NCI-H82 (cell line): Measurements from ENCODE around the gene HSP90AA1.
"Not testable (repeated sequence)": the region's sequence is repeated elsewhere in the genome, so short reads cannot be mapped to it uniquely, and the experiment has no call there.

Experiments
- DNase-seq: peaks from one replicate; lab custom pipeline; 2025; lab: John Stamatoyannopoulos, UW

Gene HSP90AA1

DNA sequence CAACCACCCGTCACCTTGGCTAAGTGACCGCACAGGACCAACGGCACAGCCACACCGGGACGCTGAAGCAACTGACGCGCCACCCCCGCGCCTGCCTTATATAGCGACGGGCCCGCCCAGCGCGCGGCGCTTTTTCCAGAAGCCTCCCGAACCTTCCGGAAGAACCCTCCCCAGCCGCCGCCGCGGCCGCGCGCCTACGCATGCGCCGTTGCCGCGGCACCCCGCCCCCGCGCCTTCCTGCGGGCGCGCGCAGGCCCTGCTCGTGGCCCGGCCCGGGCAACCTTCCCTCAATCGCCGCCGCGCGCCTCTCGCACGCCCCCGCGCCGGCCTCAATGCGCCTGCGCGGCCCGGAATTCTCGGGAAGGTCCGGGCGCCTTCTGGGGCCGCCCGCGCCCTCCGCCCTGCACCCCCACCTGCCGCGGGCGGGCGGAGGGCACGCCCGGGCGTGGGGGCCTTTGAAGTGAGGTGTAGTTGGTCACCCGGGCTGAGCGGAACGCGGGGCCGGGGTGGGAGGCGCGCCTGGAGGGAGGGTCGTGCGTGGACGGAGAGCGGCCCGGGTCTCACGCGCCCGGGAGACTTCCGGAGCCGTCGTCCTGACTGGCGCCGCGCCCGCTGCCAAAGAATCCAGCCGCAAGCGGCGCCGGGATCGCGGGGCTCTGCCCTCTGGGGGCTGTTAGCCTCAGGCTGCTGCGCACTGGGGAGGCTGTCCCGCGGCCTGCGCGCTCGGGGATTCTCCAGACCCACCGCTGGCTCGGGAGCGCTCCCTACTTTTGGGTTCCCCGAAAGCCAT lies at the start of gene HSP90AA1:
TSS of gene HSP90AA1 (minus strand) at position 73 of the 790 bp plus-strand sequence. CDS start 666 bp downstream, outside the sequence.
- DNase-seq: peak; percentile 89

DNA sequence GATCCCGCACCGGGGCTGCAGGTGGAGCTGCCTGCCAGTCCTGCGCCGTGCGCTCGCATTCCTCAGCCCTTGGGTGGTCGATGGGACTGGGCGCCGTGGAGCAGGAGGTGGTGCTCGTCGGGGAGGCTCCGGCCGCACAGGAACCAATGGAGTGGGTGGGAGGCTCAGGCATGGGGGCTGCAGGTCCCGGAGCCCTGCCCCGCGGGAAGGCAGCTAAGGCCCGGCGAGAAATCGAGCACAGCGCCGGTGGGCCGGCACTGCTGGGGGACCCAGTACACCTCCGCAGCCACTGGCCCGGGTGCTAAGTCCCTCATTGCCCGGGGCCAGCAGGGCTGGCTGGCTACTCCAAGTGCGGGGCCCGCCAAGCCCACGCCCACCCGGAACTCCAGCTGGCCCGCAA lies 48.6 kb upstream of the HSP90AA1 start:
- not testable (repeated sequence) for DNase-seq

DNA sequence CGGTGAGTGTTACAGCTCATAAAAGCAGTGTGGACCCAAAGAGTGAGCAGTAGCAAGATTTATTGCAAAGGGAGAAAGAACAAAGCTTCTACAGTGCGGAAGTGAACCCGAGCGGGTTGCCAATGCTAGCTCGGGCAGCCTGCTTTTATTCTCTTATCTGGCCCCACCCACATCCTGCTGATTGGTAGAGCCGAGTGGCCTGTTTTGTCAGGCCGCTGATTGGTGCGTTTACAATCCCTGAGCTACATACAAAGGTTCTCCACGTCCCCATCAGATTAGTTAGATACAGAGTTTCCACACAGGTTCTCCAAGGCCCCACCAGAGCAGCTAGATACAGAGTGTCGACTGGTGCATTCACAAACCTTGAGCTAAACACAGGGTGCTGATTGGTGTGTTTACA lies 47.9 kb upstream of the HSP90AA1 start:
- not testable (repeated sequence) for DNase-seq

DNA sequence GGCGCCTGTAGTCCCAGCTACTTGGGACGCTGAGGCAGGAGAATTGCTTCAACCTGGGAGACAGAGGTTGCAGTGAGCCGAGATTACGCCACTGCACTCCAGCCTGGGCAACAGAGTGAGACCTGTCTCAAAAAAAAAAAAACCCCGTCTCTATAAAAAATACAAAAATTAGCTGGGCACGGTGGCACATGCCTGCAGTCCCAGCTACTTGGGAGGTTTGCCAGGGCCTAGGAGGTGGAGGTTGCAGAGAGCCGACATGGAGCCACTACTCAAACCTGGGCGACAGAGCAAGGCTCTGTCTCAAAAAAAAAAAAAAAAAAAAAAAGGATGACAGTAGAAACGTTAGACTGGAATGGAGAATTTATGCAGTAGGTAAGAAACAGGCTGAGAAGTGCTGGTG lies 47.2 kb upstream of the HSP90AA1 start:
- DNase-seq: not testable (repeated sequence)

DNA sequence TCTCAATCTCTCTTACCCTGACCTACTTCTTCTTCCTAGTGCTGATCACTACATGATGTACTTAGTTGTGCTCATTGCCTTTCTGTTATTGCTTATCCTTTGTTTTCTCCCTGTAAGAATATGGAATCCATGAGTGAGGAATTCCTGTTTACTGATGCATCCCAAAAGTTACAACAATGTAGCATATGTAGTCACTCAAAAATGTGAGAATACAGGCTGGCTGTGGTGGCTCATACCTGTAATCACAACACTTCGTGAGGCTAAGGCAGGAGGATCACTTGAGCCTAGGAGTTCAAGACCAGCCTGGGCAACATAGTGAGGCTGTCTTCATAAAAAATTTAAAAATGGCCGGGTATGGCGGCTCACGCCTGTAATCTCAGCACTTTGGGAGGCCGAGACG lies 44.9 kb upstream of the HSP90AA1 start:
- DNase-seq: no peak

DNA sequence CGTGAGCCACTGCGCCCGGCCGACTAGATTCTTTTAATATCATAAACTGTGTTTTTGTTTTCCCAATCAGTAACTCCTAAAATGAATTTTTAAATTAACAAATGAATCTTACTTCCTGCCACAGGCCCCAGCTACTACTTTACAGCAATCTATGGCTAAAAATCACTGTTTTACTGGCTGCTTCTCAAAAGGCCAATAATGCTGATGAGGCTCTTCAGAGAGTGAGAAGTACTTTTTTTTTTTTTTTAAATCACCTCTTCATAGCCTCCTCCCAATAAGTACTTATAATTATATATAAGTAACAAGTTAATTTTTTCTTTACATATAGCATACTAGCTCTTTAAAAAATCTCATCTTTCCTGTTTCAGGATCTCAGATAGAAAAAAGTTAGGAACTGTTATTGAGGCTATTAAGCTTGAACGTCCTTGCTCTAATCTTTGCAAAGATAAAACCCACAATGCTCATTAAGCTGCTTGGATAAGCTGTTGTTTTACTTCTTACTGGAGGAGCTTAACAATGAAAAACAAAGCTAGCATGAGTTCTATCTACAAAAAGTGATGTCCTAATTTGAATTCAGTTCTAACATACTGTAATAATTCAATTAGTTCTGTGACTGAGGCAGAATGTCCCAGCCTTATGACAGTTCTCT lies 40.1 kb upstream of the HSP90AA1 start:
- peak; percentile 73 for DNase-seq

DNA sequence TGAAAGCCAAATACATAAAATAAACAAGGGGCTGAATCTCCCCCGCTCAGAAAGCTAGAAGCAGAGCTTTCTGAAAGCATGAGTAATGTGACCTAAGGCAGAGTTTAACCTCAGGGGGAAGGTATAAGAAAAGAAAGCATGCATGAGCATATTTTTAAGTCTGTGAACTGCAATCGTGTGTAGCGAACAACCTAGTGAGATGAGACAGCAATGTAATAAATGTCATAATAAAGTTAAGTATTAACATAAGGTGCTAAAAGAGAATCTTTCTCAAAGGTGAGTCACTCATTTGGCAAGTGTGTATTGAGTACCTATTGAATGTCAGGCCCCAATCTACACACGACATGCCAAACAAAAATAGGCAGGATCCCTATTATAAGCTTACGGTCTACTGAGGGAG lies 38.7 kb upstream of the HSP90AA1 start:
- no peak for DNase-seq

DNA sequence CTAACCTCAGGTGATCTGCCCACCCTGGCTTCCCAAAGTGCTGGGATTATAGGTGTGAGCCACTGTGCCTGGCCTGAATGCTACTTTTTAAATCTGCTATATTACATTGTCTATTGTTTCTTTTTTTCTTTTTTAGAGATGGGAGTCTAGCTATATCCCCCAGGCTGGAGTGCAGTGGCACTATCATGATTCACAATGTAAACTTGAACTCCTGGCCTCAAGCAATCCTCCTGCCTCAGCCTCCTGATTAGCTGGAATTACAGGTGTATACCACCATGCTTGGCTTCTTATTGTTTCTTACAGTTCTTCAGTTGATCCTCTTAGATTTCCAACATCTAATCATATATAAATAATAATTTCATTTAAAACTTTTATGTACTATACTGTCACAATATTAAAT lies 37.6 kb upstream of the HSP90AA1 start:
- DNase-seq: no peak

DNA sequence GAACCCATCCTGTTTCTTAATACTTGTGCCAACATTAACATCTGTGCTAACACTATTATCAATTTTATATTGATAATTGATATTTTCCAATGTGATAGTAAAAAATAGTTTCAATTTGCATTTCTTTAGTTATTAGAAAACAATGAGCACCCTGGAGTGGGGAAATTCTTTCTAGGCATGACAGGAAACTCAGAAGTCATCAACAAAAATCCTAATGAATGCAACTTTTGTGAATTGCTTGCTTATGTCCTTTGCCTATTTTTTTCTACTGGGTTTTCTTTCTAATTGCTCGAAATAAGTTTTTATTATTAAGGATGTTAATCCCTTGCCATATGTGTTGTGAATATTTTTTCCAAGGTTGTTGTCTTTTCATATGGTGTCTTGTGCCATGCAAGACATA lies 34.7 kb upstream of the HSP90AA1 start:
- no peak for DNase-seq

DNA sequence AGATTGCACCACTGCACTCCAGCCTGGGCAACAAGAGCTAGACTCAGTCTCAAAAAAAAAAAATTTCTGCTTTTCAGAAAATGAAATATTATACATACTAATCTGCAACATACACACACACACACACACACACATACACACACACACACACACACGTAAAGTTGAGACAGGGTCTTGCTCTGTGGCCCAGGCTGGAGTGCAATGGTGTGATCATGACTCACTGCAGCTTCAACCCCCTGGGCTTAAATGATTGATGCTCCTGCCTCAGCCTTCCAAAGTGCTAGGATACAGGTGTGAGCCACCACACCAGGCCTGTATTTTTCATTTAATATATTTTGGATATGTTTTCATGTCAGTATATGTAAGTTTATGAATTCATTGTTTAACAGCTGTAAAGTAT lies 34.0 kb upstream of the HSP90AA1 start:
- DNase-seq: no peak

DNA sequence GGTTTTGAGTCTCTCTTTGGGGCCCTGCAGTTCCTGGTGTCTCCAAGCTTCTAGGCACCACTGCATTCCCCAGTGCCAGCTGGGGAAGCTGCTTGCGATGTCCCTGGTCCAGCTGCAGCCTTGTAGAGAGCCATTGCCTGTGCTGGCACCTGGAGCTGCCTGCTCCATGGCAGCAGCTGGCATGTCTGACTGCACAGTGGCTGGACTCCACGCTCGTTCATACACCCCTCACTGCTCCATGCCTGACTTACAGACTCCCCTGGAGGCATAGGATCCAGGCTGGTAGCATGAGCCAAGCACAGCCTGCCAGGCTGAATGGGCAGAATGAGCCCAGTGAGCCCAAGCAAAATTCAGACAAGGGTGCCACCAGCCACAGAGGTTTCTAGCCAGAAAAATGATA lies 31.0 kb upstream of the HSP90AA1 start:
- DNase-seq: no peak

DNA sequence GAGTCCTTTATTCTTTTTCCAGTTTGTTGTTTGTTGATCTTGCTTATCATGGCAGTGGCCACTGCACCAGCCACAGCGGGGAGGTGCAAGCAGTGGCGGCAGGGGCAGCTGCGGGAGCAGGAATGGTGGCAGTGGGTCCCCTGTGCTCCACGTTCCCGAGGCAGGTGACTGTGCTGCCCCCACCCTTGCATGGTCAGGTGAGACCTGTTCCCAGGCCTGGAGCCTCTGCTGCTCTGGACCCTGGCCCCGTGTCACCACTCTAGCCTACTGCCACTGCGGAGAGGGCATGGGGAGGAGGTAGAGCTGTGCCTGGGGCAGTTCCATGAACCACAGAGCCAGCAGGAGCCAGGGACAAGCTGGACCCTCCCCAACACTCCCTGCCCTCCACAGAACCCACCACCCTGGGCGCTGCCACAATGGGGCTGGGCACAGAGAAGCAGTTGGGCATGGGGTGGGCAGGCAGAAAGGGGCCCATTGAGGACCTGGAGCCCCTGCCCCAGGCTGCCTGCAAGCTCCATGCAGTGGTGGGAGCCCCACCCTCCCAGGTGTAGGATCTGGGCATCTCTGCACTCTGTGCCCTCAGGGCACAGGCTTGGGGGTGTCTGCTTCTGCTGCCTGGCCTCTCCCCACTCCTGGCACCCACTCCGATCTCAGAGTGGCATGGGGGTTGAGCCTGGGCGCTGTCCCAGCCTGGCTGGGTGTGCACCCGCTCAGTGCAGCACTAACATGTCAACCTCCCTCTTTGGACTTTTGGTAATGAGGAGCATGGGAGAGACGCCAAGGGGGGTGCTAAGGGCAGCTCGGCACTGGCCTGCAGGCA lies 29.7 kb upstream of the HSP90AA1 start:
- no peak for DNase-seq

DNA sequence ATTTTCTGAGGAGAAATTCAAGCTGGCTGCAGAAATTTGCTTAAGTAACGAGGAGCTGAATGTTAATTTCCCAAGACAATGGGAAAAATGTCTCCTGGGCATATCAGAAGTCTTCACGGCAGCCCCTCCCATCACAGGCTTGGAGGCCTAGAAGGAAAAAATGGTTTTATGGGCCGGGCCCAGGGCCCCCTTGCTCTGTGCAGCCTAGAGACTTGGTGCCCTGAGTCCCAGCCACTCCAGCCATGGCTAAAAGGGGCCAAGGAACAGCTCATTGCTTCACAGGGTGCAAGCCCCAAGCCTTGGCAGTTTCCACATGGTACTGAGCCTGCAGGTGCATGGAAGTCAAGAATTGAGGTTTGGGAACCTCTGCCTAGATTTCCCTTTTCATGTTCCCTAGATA lies 24.3 kb upstream of the HSP90AA1 start:
- DNase-seq: no peak

DNA sequence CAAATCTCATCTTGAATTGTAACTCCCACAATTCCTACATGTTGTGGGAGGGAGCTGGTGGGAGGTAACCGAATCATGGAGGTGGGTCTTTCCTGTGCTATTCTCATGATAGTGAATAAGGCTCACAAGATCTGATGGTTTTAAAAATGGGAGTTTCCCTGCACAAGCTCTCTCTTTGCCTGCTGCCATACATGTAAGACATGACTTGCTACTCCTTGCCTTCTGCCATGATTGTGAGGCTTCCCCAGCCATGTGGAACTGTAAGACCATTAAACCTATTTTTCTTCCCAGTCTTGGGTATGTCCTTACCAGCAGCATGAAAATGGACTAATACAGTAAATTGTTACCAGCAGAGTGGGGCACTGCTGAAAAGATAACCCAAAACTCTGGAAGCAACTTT lies 22.5 kb upstream of the HSP90AA1 start:
- not testable (repeated sequence) for DNase-seq

DNA sequence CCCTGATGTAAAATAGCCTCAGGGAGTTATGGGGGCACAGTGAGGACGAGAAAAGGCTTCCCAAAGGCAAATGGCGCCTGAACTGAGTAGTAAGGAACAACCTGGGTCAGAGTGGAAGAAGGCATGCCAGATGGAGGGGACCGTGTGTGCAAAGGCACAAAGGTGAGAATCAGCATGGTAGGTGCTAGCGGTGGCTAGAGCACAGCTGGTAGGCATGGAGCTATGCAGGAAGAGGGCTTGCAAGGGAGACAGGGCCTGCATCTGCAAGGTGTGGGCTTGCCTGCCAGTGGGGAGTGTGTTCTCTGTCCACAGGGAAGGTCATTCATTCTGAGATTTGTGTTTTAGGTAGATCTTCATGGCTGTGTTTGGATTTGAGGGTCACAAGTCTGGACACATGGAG lies 18.5 kb upstream of the HSP90AA1 start:
- no peak for DNase-seq

DNA sequence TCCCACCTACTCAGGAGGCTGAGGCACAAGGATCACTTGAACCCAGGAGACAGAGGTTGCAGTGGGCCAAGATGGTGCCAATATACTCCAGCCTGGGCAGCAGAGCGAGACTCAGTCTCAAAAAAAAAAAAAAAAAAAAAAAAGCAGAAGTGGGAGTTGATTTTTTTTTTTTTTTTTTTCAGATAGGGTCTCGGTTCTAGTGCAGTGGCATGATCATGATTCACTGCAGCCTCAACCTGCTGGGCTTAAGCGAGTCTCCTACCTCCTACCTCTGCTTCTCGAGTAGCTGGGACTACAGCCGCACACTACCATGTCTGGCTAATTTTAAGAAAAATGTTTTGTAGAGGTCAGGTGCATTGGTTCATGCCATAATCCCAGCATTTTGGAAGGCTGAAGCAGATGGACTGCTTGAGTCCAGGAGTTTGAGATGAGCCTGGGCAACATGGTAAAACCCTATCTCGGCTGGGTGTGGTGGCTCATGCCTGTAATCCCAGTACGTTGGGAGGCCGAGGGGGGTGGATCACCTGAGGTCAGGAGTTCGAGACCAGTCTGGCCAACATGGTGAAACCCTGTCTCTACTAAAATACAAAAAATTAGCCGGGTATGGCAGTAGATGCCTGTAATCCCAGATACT lies 16.3 kb upstream of the HSP90AA1 start:
- DNase-seq: no peak

DNA sequence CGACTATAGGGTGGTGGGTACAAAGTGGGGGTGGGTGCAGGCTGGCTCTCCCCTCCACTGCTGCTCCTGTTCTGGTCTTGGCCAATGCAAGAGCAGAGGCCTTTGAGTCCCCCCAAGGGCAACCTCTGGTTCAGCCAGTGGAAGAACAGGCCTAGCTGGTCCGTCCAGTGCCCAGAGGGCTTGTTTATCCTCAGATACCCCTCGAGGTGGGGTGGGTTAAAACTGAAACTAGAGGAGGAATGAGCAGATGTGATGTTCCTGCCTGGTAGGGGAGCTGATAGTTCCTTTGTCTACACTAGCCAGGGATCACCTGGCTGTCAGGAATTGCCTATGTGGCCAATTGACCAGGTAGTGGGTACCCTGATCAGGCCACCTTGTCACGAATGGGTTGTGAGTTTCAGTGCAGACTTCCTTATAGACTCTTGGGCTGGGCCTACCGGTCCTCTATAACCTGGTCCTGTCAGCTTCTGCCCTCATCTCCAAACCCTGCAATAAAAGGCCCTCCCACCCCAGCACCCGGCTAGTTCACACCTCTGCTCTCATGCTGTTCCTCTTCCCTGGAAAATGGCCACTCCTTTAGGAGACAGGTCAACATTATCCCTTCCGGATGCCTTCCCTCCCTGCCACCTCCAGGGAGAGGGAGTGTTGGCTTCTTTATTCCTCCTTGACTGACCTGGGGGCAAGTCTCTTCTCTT lies 10.7 kb upstream of the HSP90AA1 start:
- DNase-seq: no peak

DNA sequence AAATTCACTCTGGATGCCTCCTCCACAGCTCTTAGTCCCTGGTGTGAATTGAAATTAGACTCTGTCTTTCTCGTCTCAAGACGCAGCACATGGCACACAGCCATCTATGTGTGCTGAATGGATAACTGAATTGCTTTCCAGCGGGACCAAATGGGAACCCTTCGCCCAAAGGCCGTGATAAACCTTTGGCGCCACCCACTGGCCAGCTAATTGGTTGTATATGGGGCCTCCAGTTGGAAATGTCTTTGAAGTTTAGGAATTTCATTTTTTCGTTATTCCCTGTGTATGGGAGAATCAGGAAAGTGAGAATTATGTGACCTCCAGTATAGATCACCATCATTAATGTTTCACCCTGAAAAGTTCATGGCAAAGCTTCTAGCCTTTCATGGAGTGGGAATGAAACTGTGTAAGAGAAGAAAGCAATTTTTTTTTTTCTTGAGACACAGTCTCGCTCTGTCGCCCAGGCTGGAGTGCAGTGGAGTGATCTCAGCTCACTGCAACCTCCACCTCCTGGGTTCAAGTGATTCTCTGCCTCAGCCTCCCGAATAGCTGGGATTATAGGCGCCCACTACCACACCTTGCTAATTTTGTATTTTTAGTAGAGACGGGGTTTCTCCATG lies 9.8 kb upstream of the HSP90AA1 start:
- peak; percentile 87 for DNase-seq

DNA sequence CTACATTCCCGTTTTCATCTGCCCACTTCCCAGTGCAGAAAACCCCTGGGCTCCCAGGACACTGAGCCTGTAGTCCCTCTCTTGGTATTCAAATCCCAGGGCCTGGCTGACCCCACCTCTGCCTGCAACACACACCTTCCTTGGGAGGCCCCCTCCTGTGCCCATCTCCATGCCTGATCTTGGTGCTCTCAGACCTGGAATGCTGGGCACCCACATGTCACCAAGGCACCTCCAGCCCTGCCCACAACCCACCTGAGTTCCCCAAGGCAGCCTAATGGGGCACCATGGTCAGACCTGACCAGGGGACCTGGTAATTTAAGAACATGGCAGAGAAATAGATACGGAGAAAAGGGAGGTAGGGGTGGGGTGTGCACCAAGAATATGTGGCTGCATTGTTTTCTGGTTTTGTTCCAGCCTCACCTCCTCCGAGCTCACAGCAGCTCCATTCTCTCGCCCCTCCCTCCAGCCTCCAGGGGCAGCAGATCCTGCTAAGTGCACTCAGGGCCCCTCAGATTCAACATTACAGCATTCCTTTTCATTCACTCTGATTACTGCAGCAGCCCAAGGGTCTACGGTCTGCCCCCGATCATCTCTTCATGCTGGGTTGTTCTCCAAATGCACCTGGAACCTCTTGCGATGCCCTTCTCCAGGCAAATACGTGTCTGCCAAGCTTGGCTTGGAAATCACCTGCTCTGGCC lies 9.2 kb upstream of the HSP90AA1 start:
- peak; percentile 23 for DNase-seq

DNA sequence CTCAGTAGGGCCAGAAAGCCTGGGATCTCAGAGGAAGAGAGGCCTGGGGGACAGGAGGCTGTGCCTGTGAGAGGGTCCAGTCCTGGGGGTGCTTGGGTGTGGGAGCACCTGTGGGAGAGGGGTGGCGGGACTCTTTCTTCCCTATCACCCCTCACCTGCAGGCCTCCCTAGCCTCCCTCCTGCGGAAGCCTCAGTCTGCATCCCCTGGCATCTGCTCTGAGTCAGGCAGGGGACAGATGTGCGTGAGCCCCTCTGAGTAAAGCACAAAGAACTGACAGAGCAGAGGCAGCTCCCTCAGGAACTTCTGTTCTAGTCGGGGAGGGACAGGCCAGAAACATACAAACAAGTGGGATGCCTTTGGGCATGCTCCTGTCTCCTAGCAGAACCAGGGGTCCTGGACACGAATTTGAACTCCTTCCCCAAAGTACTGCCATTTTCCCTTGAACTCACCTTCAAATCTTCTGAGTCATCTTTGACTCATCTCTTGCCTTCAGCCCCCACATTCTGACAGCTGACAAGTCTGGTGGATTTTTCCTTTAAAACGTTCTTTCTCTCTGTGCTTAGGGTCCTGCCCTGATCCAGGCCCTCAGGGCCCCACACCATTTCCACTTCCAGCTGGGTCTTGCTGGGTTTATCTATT lies 8.5 kb upstream of the HSP90AA1 start:
- DNase-seq: no peak
